ENCODE data around the gene CH25H. TPM values are rescaled to one million over a fixed set of nuclear protein-coding genes. Genes with fewer than 3 reads are reported as not detected.

CH25H gene
- total RNA-seq, 4 donors from 2014 or later = 0.70 to 9.9 (median 3.1) TPM; not detected in 1

GRCh38 chr10:89242840-89243568 lies 35.9 kb upstream of the CH25H start:
- no peak for TF ChIP-seq CTCF (IDR thresholded peaks at IDR 0.05)
- TF ChIP-seq POLR2A (IDR thresholded peaks at IDR 0.05) = no peak
- no peaks in the 10 kb centered on the region for H3K27me3 ChIP-seq
- peak overlapping the region in 2 of 4 donors; percentile 37 to 45 for H3K27ac ChIP-seq
- DNase-seq = no peak
- H3K4me3 ChIP-seq = no peak overlapping the region
- peaks cover 0 to 22% (median 0%) of the 10 kb centered on the region in 3 donors for H3K36me3 ChIP-seq
- H3K4me1 ChIP-seq = peaks cover 0 to 9% (median 2%) of the 10 kb centered on the region in 4 donors
- H3K9me3 ChIP-seq = no peaks in the 10 kb centered on the region

GRCh38 chr10:89242345-89242684 lies 35.2 kb upstream of the CH25H start:
- Histone ChIP-seq H3K36me3 (peaks cover 0 to 27% (median 0%) of the 10 kb centered on the region in 3 donors), H3K27ac (peak overlapping the region in 3 of 4 donors; percentile 5 to 45 (median 37))
- no peak for DNase-seq

GRCh38 chr10:89241486-89242344 lies 34.6 kb upstream of the CH25H start:
- Histone ChIP-seq H3K4me1 (peaks cover 0 to 9% (median 2%) of the 10 kb centered on the region in 4 donors), H3K27ac (peak overlapping the region in 3 of 4 donors; percentile 5 to 45 (median 37)), H3K4me3 (no peak overlapping the region), H3K9me3 (no peaks in the 10 kb centered on the region), H3K27me3 (no peaks in the 10 kb centered on the region), H3K36me3 (peaks cover 0 to 28% (median 0%) of the 10 kb centered on the region in 3 donors)
- no peak for DNase-seq
- no peak for TF ChIP-seq CTCF (IDR thresholded peaks at IDR 0.05)
- TF ChIP-seq POLR2A (IDR thresholded peaks at IDR 0.05) = no peak

More at GRCh38 chr10:89242345-89242684, 35.2 kb upstream of the CH25H start:
- Histone ChIP-seq H3K27me3 (no peaks in the 10 kb centered on the region), H3K4me1 (peaks cover 0 to 9% (median 2%) of the 10 kb centered on the region in 4 donors), H3K9me3 (no peaks in the 10 kb centered on the region), H3K4me3 (no peak overlapping the region)
- TF ChIP-seq POLR2A (IDR thresholded peaks at IDR 0.05) = no peak
- no peak for TF ChIP-seq CTCF (IDR thresholded peaks at IDR 0.05)

GRCh38 chr10:89241026-89241425 lies 33.9 kb upstream of the CH25H start:
- TF ChIP-seq CTCF (IDR thresholded peaks at IDR 0.05) (no peak), POLR2A (IDR thresholded peaks at IDR 0.05) (no peak)
- H3K27ac ChIP-seq = peak overlapping the region in 2 of 4 donors; percentile 37 to 45
- no peak overlapping the region for H3K4me3 ChIP-seq
- H3K9me3 ChIP-seq = no peaks in the 10 kb centered on the region
- peaks cover 0 to 28% (median 0%) of the 10 kb centered on the region in 3 donors for H3K36me3 ChIP-seq
- no peak for DNase-seq
- no peaks in the 10 kb centered on the region for H3K27me3 ChIP-seq
- H3K4me1 ChIP-seq = peaks cover 0 to 9% (median 2%) of the 10 kb centered on the region in 4 donors

- TF ChIP-seq POLR2A (IDR thresholded peaks at IDR 0.05) (no peak), CTCF (IDR thresholded peaks at IDR 0.05) (no peak)
- Histone ChIP-seq H3K4me3 (no peak overlapping the region), H3K4me1 (peaks cover 0 to 9% (median 2%) of the 10 kb centered on the region in 4 donors), H3K27ac (no peak overlapping the region), H3K27me3 (no peaks in the 10 kb centered on the region), H3K9me3 (no peaks in the 10 kb centered on the region), H3K36me3 (peaks cover 0 to 28% (median 0%) of the 10 kb centered on the region in 3 donors)
- DNase-seq = no peak
These were observed 33.4 kb upstream of the CH25H start for GRCh38 chr10:89240519-89240918.
